HG03095 (cell line): ENCODE results near the gene GRIP1.

ENCODE experiments used
- ATAC-seq: cut with Tn5 transposase; IDR thresholded peaks from one replicate; pipeline ENCODE4 v1.9.1; 2021; ENCODE audit warnings: moderate library complexity; ENCODE audit not compliant: unreplicated experiment

The GRIP1 gene

GRCh38 chr12:66603981-66604479 lies 74.8 kb downstream of the GRIP1 start:
- ATAC-seq: no peak

- no peak for ATAC-seq
Observed at GRCh38 chr12:66603461-66603860, 75.4 kb downstream of the GRIP1 start.

GRCh38 chr12:66602483-66603143 lies 76.3 kb downstream of the GRIP1 start:
- ATAC-seq: no peak

- no peak for ATAC-seq
Observed at GRCh38 chr12:66600903-66601302, 78.0 kb downstream of the GRIP1 start.

GRCh38 chr12:66599816-66600215 lies 79.1 kb downstream of the GRIP1 start:
- ATAC-seq: no peak

GRCh38 chr12:66598608-66599007 lies 80.3 kb downstream of the GRIP1 start:
- no peak for ATAC-seq

GRCh38 chr12:66598079-66598478 lies 80.8 kb downstream of the GRIP1 start:
- no peak for ATAC-seq

GRCh38 chr12:66596199-66596598 lies 82.7 kb downstream of the GRIP1 start:
- no peak for ATAC-seq

- no peak for ATAC-seq
Observed at GRCh38 chr12:66594688-66595087, 84.2 kb downstream of the GRIP1 start.

- no peak for ATAC-seq
Observed at GRCh38 chr12:66590275-66590985, 88.4 kb downstream of the GRIP1 start.

GRCh38 chr12:66589095-66589494 lies 89.8 kb downstream of the GRIP1 start:
- no peak for ATAC-seq

GRCh38 chr12:66587912-66588311 lies 91.0 kb downstream of the GRIP1 start:
- ATAC-seq: no peak

- ATAC-seq: no peak
Observed at GRCh38 chr12:66584673-66585072, 94.2 kb downstream of the GRIP1 start.

GRCh38 chr12:66573605-66574004 lies 105.3 kb downstream of the GRIP1 start:
- peak; percentile 55 for ATAC-seq

GRCh38 chr12:66572845-66573244 lies 106.0 kb downstream of the GRIP1 start:
- ATAC-seq: no peak

GRCh38 chr12:66571361-66571915 lies 107.4 kb downstream of the GRIP1 start:
- ATAC-seq: no peak

GRCh38 chr12:66563220-66563619 lies 115.7 kb downstream of the GRIP1 start:
- ATAC-seq: no peak

GRCh38 chr12:66555113-66555512 lies 123.8 kb downstream of the GRIP1 start:
- ATAC-seq: no peak

- ATAC-seq: no peak
Observed at GRCh38 chr12:66552716-66553115, 126.2 kb downstream of the GRIP1 start.

GRCh38 chr12:66550626-66551025 lies 128.2 kb downstream of the GRIP1 start:
- no peak for ATAC-seq

- ATAC-seq: no peak
Observed at GRCh38 chr12:66549050-66549389, 129.9 kb downstream of the GRIP1 start.

GRCh38 chr12:66548338-66549049 lies 130.4 kb downstream of the GRIP1 start:
- ATAC-seq: no peak
